GM12878 (cell line): ENCODE measurements around the gene CCDC149. TPM values are rescaled to one million over a fixed set of nuclear protein-coding genes. Genes with fewer than 3 reads are reported as not detected.

Experiments
- ATAC-seq: fragments of 200-7000 bp; cut with Tn5 transposase; 3 replicates; pipeline ENCODE4 v1.9.1; 2020; ENCODE audit warnings: mild to moderate bottlenecking, moderate library complexity
- BruUV-seq: library from RNA; stranded (reverse); fragments of 400-500 nt; replicated peaks from 2 replicates; lab custom pipeline; 2021; lab: Mats Ljungman, UMichigan
- CTCF ChIA-PET: fragments of 300-600 bp; sonication (Branson Sonifier 250); formaldehyde crosslinking; extraction: SDS; loops from one replicate; lab custom pipeline; 2021; ENCODE audit warnings: inconsistent platforms; lab: Yijun Ruan, JAX
- POLR2A ChIA-PET: fragments of 350-600 bp; formaldehyde crosslinking; extraction: SDS; loops from one replicate; lab custom pipeline; 2021; ENCODE audit warnings: inconsistent platforms; lab: Charles Lee
- RAD21 ChIA-PET: fragments of 300-600 bp; sonication (Branson Sonifier 250); formaldehyde crosslinking; loops from one replicate; lab custom pipeline; 2023; ENCODE audit warnings: antibody characterized with exemption; ENCODE audit not compliant: unreplicated experiment; lab: Charles Lee
- SMC1A ChIA-PET: fragments of 300-600 bp; sonication (Branson Sonifier 250); formaldehyde crosslinking; loops from one replicate; lab custom pipeline; 2023; ENCODE audit not compliant: unreplicated experiment, uncharacterized antibody; lab: Charles Lee
- DNase-seq: peaks from one replicate; pipeline ENCODE4 v3.0.0-alpha.2; 2011; ENCODE audit warnings: low read depth, low spot score
- FAIRE-seq: peaks from 3 replicates; lab custom pipeline; 2011; peaks lifted over from hg19 to GRCh38; lab: Jason Lieb, UNC
- H2AFZ ChIP-seq: 2 replicates; pipeline ENCODE4 v1.6.0; 2011; ENCODE audit warnings: low read depth, low read length, control low read depth; ENCODE audit not compliant: control insufficient read depth
- H3K27ac ChIP-seq: 2 replicates; pipeline ENCODE4 v1.5.1; 2011; ENCODE audit warnings: control low read depth; ENCODE audit not compliant: control insufficient read depth, insufficient read depth
- H3K27me3 ChIP-seq, 2 experiments: replicated peaks in 1 of 2; 2 replicates each; pipeline versions ENCODE4 v1.6.0 to v1.6.1; 2011; ENCODE audit warnings: low read length in 1 of 2; ENCODE audit not compliant: control insufficient read depth in 2 of 2, insufficient read depth in 2 of 2
- H3K36me3 ChIP-seq, 2 experiments: 2 replicates each; pipeline ENCODE4 v1.5.1; 2011; ENCODE audit warnings: low read length in 1 of 2; ENCODE audit not compliant: control insufficient read depth in 2 of 2, insufficient read depth in 2 of 2
- H3K4me1 ChIP-seq: 2 replicates; pipeline ENCODE4 v1.6.1; 2011; ENCODE audit warnings: mild to moderate bottlenecking, low read length, moderate library complexity, mixed read lengths; ENCODE audit not compliant: control insufficient read depth, insufficient read depth
- H3K4me2 ChIP-seq: 2 replicates; pipeline ENCODE4 v1.6.0; 2011; ENCODE audit warnings: control low read depth; ENCODE audit not compliant: control insufficient read depth, insufficient read depth
- H3K4me3 ChIP-seq: fragments of 200-600 bp; sonication (generic); 2 replicates; pipeline ENCODE4 v1.5.1; 2016
- H3K79me2 ChIP-seq: 2 replicates; pipeline ENCODE4 v1.6.0; 2011; ENCODE audit warnings: low read length; ENCODE audit not compliant: control insufficient read depth, insufficient read depth
- H3K9ac ChIP-seq: 2 replicates; pipeline ENCODE4 v1.8.0; 2011; ENCODE audit warnings: low read length, control low read depth, mixed read lengths; ENCODE audit not compliant: control insufficient read depth, insufficient read depth
- H3K9me3 ChIP-seq: replicated peaks from 3 replicates; pipeline ENCODE4 v1.5.1; 2011; ENCODE audit warnings: mild to moderate bottlenecking, low read length; ENCODE audit not compliant: control insufficient read depth, insufficient read depth
- H4K20me1 ChIP-seq: 2 replicates; pipeline ENCODE4 v1.6.0; 2011; ENCODE audit not compliant: control insufficient read depth, insufficient read depth
- ASH2L ChIP-seq: fragments of 300-600, 200-600 bp; sonication (generic); IDR thresholded peaks from 2 replicates; pipeline ENCODE4 v1.6.1; 2017; ENCODE audit warnings: low read depth, mild to moderate bottlenecking, borderline replicate concordance
- PKNOX1 ChIP-seq: fragments of 450-650 bp; IDR thresholded peaks from 2 replicates; pipeline ENCODE4 v1.6.1; 2016; ENCODE audit warnings: mild to moderate bottlenecking
- RBBP5 ChIP-seq: fragments of 200-600 bp; sonication (generic); conservative IDR thresholded peaks from 2 replicates; pipeline ENCODE4 v1.6.1; 2016
- TBL1XR1 ChIP-seq: IDR thresholded peaks from 2 replicates; pipeline ENCODE4 v1.6.1; 2012; ENCODE audit warnings: low read depth, low read length, improper control_type of control experiment
- ZNF274 ChIP-seq: IDR thresholded peaks from one replicate; pipeline ENCODE4 v1.8.0; 2011; ENCODE audit not compliant: insufficient read length, insufficient read depth
- WGBS: methylation state at CpG from one replicate; pipeline ENCODE4 v1.1.6; 2016; ENCODE audit warnings: low lambda C conversion rate; ENCODE audit not compliant: insufficient replicate concordance, insufficient coverage; ENCODE audit errors: missing lambda C conversion rate; 5-methylcytosine and 5-hydroxymethylcytosine counted together
- in situ Hi-C: fragments of 300-500 bp; cut with MboI; formaldehyde crosslinking; loops from 9 replicates; pipeline ENCODE4 v1.14.3; 2018; ENCODE audit warnings: mixed read lengths
- intact Hi-C: fragments of 100-400 bp; cut with micrococcal nuclease; formaldehyde crosslinking; loops from one replicate; pipeline ENCODE4 v1.14.2; 2022; ENCODE audit not compliant: unreplicated experiment
- polyA plus RNA-seq, 11 experiments: library from polyadenylated mRNA; depleted of rRNA in 4 of 11; unstranded in 6 of 11; stranded (reverse) in 5 of 11; fragments of >200 nt; fragmentation: Nextera tagmentation in 4 of 11; fragmentation: Illumina TruSeq in 1 of 11; extraction: Ambion mirVana in 4 of 11; extraction: Trizol in 1 of 11; gene quantifications; 1 replicate in 1 of 11; 2 replicates in 10 of 11; pipeline versions ENCODE4 v1.2.1 to v1.2.3, GENCODE V29; 2011 to 2016; ENCODE audit warnings: inconsistent platforms in 2 of 11, missing spikeins in 2 of 11, low read depth in 1 of 11
- total RNA-seq, 4 experiments: library from RNA; depleted of rRNA in 3 of 4; stranded (reverse); fragments of >200 nt in 3 of 4; fragmentation: Illumina TruSeq in 1 of 4; extraction: Trizol in 1 of 4; gene quantifications; 2 replicates each; pipeline versions ENCODE4 v1.2.1 to v1.2.3, GENCODE V29; 2013 to 2021

Gene CCDC149
- total and polyA plus RNA-seq, 10 of the 15 experiments (the other 5 are each of a cell fraction or from before 2014, with no cell fraction given), result 0.03 to 0.04 (median 0.04) TPM; not detected in 7

- BruUV-seq, result no TSS peak
- DNase-seq (no peak), FAIRE-seq (no peak), ATAC-seq (no peak)
- no peak overlapping the region for H3K4me2 ChIP-seq
- H3K27me3 ChIP-seq, result no peaks in the 10 kb centered on the region
- ChIA-PET CTCF (no interaction called here), RAD21 (no interaction called here), SMC1A (no interaction called here), POLR2A (no interaction called here)
- H3K4me3 ChIP-seq, result no peak overlapping the region
- H2AFZ ChIP-seq, result no peak overlapping the region
- no peak overlapping the region for H3K27ac ChIP-seq
- no peaks in the 10 kb centered on the region for H3K9me3 ChIP-seq
- intact Hi-C loops, result no loop called here
- TF ChIP-seq RBBP5 (no peak), ZNF274 (no peak)
- H3K36me3 ChIP-seq, result no peaks in the 10 kb centered on the region
- in situ Hi-C loops, result no loop called here
- no peaks in the 10 kb centered on the region for H4K20me1 ChIP-seq
- H3K79me2 ChIP-seq, result no peaks in the 10 kb centered on the region
- WGBS, result 78% methylated on average over 5 of the region's 5 CpGs
- H3K9ac ChIP-seq, result no peak overlapping the region
- no peaks in the 10 kb centered on the region for H3K4me1 ChIP-seq
Observed at GRCh38 chr4:24846716-24847115, 66.1 kb downstream of the CCDC149 start.

- Histone ChIP-seq H3K36me3 (no peaks in the 10 kb centered on the region), H2AFZ (no peak overlapping the region), H3K9ac (no peak overlapping the region), H3K27me3 (no peaks in the 10 kb centered on the region; a peak in 1 of 4 replicates), H3K79me2 (no peaks in the 10 kb centered on the region), H4K20me1 (no peaks in the 10 kb centered on the region), H3K4me2 (no peak overlapping the region), H3K4me3 (no peak overlapping the region), H3K4me1 (no peaks in the 10 kb centered on the region; the same call in 1 of the 2 replicates), H3K27ac (no peak overlapping the region), H3K9me3 (no peaks in the 10 kb centered on the region)
- TF ChIP-seq TBL1XR1 (no peak), ASH2L (no peak), PKNOX1 (no peak)
- FAIRE-seq (no peak), DNase-seq (no peak), ATAC-seq (no peak)
- in situ Hi-C loops (no loop called here), intact Hi-C loops (no loop called here)
- CTCF ChIA-PET, result interaction anchor here (0.5 kb wide), 1 partner anchor 465 kb away, joined by 3 read pairs; no protein-coding TSS in a partner anchor
- SMC1A ChIA-PET, result no interaction called here
- 38% methylated on average over 5 of the region's 5 CpGs for WGBS
- BruUV-seq, result no TSS peak
- POLR2A ChIA-PET, result no interaction called here
- RAD21 ChIA-PET, result no interaction called here
Observed at GRCh38 chr4:24845902-24846301, 66.9 kb downstream of the CCDC149 start.
